Measurements from ENCODE around the gene IMP4.

Gene IMP4

GRCh38 chr2:130307850-130308249 lies 34.8 kb upstream of the IMP4 start:
- Histone ChIP-seq H3K27ac (ENCODE audit: low read length) (no peak overlapping the region), H3K36me3 (replicated peaks; ENCODE audit: insufficient read depth, low read length) (no peaks in the 10 kb centered on the region)

GRCh38 chr2:130310881-130311280 lies 31.8 kb upstream of the IMP4 start:
- Histone ChIP-seq H3K27me3 (replicated peaks; ENCODE audit: insufficient read depth, low read length) (no peaks in the 10 kb centered on the region), H3K4me3 (ENCODE audit: low read length) (no peak overlapping the region), H3K4me1 (ENCODE audit: low read length) (no peaks in the 10 kb centered on the region), H3F3A (ENCODE audit: insufficient read depth, low read length) (no peaks in the 10 kb centered on the region), H3K36me3 (replicated peaks; ENCODE audit: insufficient read depth, low read length) (no peaks in the 10 kb centered on the region), H3K9me2 (replicated peaks; ENCODE audit: insufficient read depth, low read length) (no peaks in the 10 kb centered on the region), H3K9me3 (replicated peaks; ENCODE audit: insufficient read depth, low read length) (no peaks in the 10 kb centered on the region), H3K4me2 (ENCODE audit: low read depth, low read length) (no peak overlapping the region), H4K20me1 (ENCODE audit: insufficient read depth, low read length) (no peaks in the 10 kb centered on the region), H2AFZ (ENCODE audit: low read length) (no peak overlapping the region), H3K27ac (ENCODE audit: low read length) (no peak overlapping the region), H3K79me2 (ENCODE audit: low read length) (no peaks in the 10 kb centered on the region), H3K9ac (ENCODE audit: low read length) (no peak overlapping the region)
- no peak for DNase-seq
- TF ChIP-seq EZH2phosphoT487 (IDR thresholded peaks at IDR 0.05; ENCODE audit: low read length), result no peak
- no peak for TF ChIP-seq EZH2 (optimal IDR thresholded peaks at IDR 0.05; ENCODE audit: low read depth, low read length)
- TF ChIP-seq CTCF (IDR thresholded peaks at IDR 0.05; ENCODE audit: low read length), result no peak

More at GRCh38 chr2:130307850-130308249, 34.8 kb upstream of the IMP4 start:
- no peaks in the 10 kb centered on the region for H3K4me1 ChIP-seq (ENCODE audit: low read length)
- no peaks in the 10 kb centered on the region for H3K9me2 ChIP-seq (replicated peaks; ENCODE audit: insufficient read depth, low read length)
- no peaks in the 10 kb centered on the region for H3F3A ChIP-seq (ENCODE audit: insufficient read depth, low read length)
- no peak overlapping the region for H3K4me3 ChIP-seq (ENCODE audit: low read length)
- H3K4me2 ChIP-seq (ENCODE audit: low read depth, low read length), result no peak overlapping the region
- no peak overlapping the region for H2AFZ ChIP-seq (ENCODE audit: low read length)
- no peaks in the 10 kb centered on the region for H3K9me3 ChIP-seq (replicated peaks; ENCODE audit: insufficient read depth, low read length)
- no peak overlapping the region for H3K9ac ChIP-seq (ENCODE audit: low read length)
- no peaks in the 10 kb centered on the region for H3K79me2 ChIP-seq (ENCODE audit: low read length)
- H4K20me1 ChIP-seq (ENCODE audit: insufficient read depth, low read length), result no peaks in the 10 kb centered on the region
- no peaks in the 10 kb centered on the region for H3K27me3 ChIP-seq (replicated peaks; ENCODE audit: insufficient read depth, low read length)
- DNase-seq, result no peak
- no peak for TF ChIP-seq EZH2 (optimal IDR thresholded peaks at IDR 0.05; ENCODE audit: low read depth, low read length)
- TF ChIP-seq EZH2phosphoT487 (IDR thresholded peaks at IDR 0.05; ENCODE audit: low read length), result no peak

GRCh38 chr2:130313812-130314334 lies 28.8 kb upstream of the IMP4 start:
- DNase-seq, result no peak
- no peaks in the 10 kb centered on the region for H3K9me2 ChIP-seq (replicated peaks; ENCODE audit: insufficient read depth, low read length)
- no peaks in the 10 kb centered on the region for H4K20me1 ChIP-seq (ENCODE audit: insufficient read depth, low read length)
- no peaks in the 10 kb centered on the region for H3K36me3 ChIP-seq (replicated peaks; ENCODE audit: insufficient read depth, low read length)
- no peaks in the 10 kb centered on the region for H3K79me2 ChIP-seq (ENCODE audit: low read length)
- no peak overlapping the region for H3K9ac ChIP-seq (ENCODE audit: low read length)
- H3K4me1 ChIP-seq (ENCODE audit: low read length), result no peaks in the 10 kb centered on the region
- H3K4me2 ChIP-seq (ENCODE audit: low read depth, low read length), result no peak overlapping the region
- no peaks in the 10 kb centered on the region for H3K9me3 ChIP-seq (replicated peaks; ENCODE audit: insufficient read depth, low read length)
- H3F3A ChIP-seq (ENCODE audit: insufficient read depth, low read length), result no peaks in the 10 kb centered on the region
- no peaks in the 10 kb centered on the region for H3K27me3 ChIP-seq (replicated peaks; ENCODE audit: insufficient read depth, low read length)
- no peak overlapping the region for H3K27ac ChIP-seq (ENCODE audit: low read length)
- TF ChIP-seq EZH2phosphoT487 (IDR thresholded peaks at IDR 0.05; ENCODE audit: low read length) (no peak), EZH2 (optimal IDR thresholded peaks at IDR 0.05; ENCODE audit: low read depth, low read length) (no peak), CTCF (IDR thresholded peaks at IDR 0.05; ENCODE audit: low read length) (no peak)
- no peak overlapping the region for H2AFZ ChIP-seq (ENCODE audit: low read length)
- no peak overlapping the region for H3K4me3 ChIP-seq (ENCODE audit: low read length)

- Histone ChIP-seq H3K36me3 (replicated peaks; ENCODE audit: insufficient read depth, low read length) (no peaks in the 10 kb centered on the region), H3K27me3 (replicated peaks; ENCODE audit: insufficient read depth, low read length) (no peaks in the 10 kb centered on the region), H4K20me1 (ENCODE audit: insufficient read depth, low read length) (no peaks in the 10 kb centered on the region), H3K9ac (ENCODE audit: low read length) (no peak overlapping the region), H2AFZ (ENCODE audit: low read length) (no peak overlapping the region), H3K4me1 (ENCODE audit: low read length) (no peaks in the 10 kb centered on the region), H3K9me2 (replicated peaks; ENCODE audit: insufficient read depth, low read length) (no peaks in the 10 kb centered on the region), H3K27ac (ENCODE audit: low read length) (no peak overlapping the region), H3K4me3 (ENCODE audit: low read length) (no peak overlapping the region), H3K79me2 (ENCODE audit: low read length) (no peaks in the 10 kb centered on the region), H3K9me3 (replicated peaks; ENCODE audit: insufficient read depth, low read length) (no peaks in the 10 kb centered on the region), H3K4me2 (ENCODE audit: low read depth, low read length) (no peak overlapping the region), H3F3A (ENCODE audit: insufficient read depth, low read length) (no peaks in the 10 kb centered on the region)
- DNase-seq, result no peak
- TF ChIP-seq EZH2phosphoT487 (IDR thresholded peaks at IDR 0.05; ENCODE audit: low read length), result no peak
- no peak for TF ChIP-seq EZH2 (optimal IDR thresholded peaks at IDR 0.05; ENCODE audit: low read depth, low read length)
- no peak for TF ChIP-seq CTCF (IDR thresholded peaks at IDR 0.05; ENCODE audit: low read length)
These were observed 28.3 kb upstream of the IMP4 start for GRCh38 chr2:130314377-130314776.
